GM18499 (cell line): ENCODE results near the gene IP6K3.

ENCODE experiments used
- ATAC-seq: cut with Tn5 transposase; IDR thresholded peaks from one replicate; pipeline ENCODE4 v1.9.1; 2021; ENCODE audit warnings: moderate number of reproducible peaks; ENCODE audit not compliant: insufficient read depth, unreplicated experiment

The IP6K3 gene

GRCh38 chr6:33761922-33762629, 15.4 kb upstream of the IP6K3 start:
- ATAC-seq = no peak

GRCh38 chr6:33761581-33761921, 14.8 kb upstream of the IP6K3 start:
- no peak for ATAC-seq

GRCh38 chr6:33759887-33760629, 13.4 kb upstream of the IP6K3 start:
- no peak for ATAC-seq

GRCh38 chr6:33758815-33759216, 12.1 kb upstream of the IP6K3 start:
- no peak for ATAC-seq

- no peak for ATAC-seq
Measured at GRCh38 chr6:33757906-33758305, 11.2 kb upstream of the IP6K3 start.

GRCh38 chr6:33757113-33757512, 10.4 kb upstream of the IP6K3 start:
- ATAC-seq = no peak

GRCh38 chr6:33756211-33756954, 9.7 kb upstream of the IP6K3 start:
- ATAC-seq = no peak

- no peak for ATAC-seq
Measured at GRCh38 chr6:33755070-33755869, 8.6 kb upstream of the IP6K3 start.

GRCh38 chr6:33754222-33754621, 7.5 kb upstream of the IP6K3 start:
- ATAC-seq = no peak

GRCh38 chr6:33752646-33753015, 5.9 kb upstream of the IP6K3 start:
- no peak for ATAC-seq

GRCh38 chr6:33751771-33752645, 5.3 kb upstream of the IP6K3 start:
- ATAC-seq = no peak

GRCh38 chr6:33750244-33750991, 3.7 kb upstream of the IP6K3 start:
- no peak for ATAC-seq

GRCh38 chr6:33749401-33749800, 2.7 kb upstream of the IP6K3 start:
- no peak for ATAC-seq

GRCh38 chr6:33748841-33749240, 2.1 kb upstream of the IP6K3 start:
- no peak for ATAC-seq

GRCh38 chr6:33747823-33748222, 1.1 kb upstream of the IP6K3 start:
- ATAC-seq = no peak

- ATAC-seq = no peak
Measured at GRCh38 chr6:33746036-33746600, 587 bp downstream of the IP6K3 start.

- no peak for ATAC-seq
Measured at GRCh38 chr6:33745548-33745947, 1.2 kb downstream of the IP6K3 start.

- no peak for ATAC-seq
Measured at GRCh38 chr6:33744895-33745546, 1.7 kb downstream of the IP6K3 start.
